Left colon (tissue), 2 donors: ENCODE results near the gene VRK2. TPM values are rescaled to one million over a fixed set of nuclear protein-coding genes. Genes with fewer than 3 reads are reported as not detected.
A peak's percentile ranks its signal among the peaks of the same experiment; 100 is the strongest.
"Not testable (repeated sequence)": the region's sequence is repeated elsewhere in the genome, so short reads cannot be mapped to it uniquely, and the experiment has no call there.

Experiments
- ATAC-seq: fragments of 200-7000 bp; cut with Tn5 transposase; one replicate; pipeline ENCODE4 v1.9.1; 2020; ENCODE audit warnings: mild to moderate bottlenecking, moderate library complexity
- DNase-seq, 2 donors: peaks; one replicate each; pipeline ENCODE4 v3.0.0-alpha.2; 2020
- intact Hi-C, 2 donors: fragments of 100-400 bp; cut with DNase I in 1 of 2; cut with micrococcal nuclease in 1 of 2; formaldehyde crosslinking; loops; one replicate each; pipeline versions ENCODE4 v1.11.2 to v1.14.0; 2022; cut with DNase I, micrococcal nuclease
- total RNA-seq, 2 donors: library from RNA; stranded (reverse); fragmentation: NEBNext Ultra II Directional; extraction: Animal tissue kit (Norgen Biotek cat#: 25700); gene quantifications; one replicate each; pipeline ENCODE4 v1.2.1, GENCODE V29; 2021
- donor health status: DM: no; HTN: no; CAD: no.
- donor health status: DM: yes; HTN: yes; CAD: no.

VRK2 gene
- total RNA-seq, 2 donors from 2014 or later = 20.9 to 25.0 TPM

GRCh38 chr2:58098254-58099095 is 51.9 kb downstream of the VRK2 start:
- DNase-seq (no peak), ATAC-seq (no peak)
- intact Hi-C loops = no loop called here

DNA sequence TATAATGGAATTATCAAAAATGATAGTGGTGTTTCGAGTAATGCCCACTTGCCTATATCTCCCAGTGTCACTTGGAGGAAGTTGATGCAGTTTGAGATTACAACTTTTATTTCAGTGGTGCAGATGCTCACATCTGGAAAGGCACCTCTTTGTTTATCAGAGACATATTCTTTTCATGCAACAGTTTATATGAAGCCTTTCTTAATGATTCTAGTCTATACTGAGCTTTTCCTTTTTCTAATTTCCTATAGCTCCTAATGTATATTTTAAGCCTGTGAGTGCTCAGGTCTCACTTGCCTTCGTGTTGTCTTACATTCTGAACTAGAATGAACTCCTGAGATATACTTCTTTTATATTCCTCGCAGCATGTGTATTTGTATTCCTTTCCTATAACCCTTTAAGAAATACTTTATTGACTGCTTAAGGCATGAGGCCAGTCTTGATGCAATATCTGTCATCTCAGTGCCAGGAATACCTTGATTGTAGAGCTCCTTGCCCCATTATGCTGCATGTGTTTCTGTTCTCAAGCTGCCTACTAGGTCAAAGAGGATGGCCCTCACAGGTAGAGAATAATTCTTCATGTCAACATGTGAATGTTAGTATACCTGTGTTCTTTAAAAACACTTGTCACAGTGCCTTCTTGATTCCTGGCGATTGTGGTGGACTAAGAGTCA is 52.6 kb downstream of the VRK2 start:
- no peak for DNase-seq
- ATAC-seq = no peak
- intact Hi-C loops = no loop called here

DNA sequence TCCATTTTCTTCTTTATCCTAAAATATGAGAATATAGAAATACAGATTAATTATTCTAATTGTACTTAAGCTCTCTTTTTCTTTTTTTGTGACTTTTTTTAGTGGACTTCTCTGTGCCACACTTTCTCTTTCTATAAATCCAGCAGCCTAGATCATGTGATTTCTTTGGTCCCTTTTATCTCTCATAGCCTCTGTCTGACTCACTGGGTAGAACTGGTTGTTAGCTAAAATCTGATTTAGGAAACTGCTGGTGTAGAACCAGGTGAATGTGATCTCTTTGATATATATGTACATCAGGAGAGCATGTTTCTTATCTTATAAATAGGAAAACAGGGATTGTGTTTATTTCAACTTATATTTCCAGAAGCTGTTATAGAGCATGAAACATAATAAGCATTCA is 54.9 kb downstream of the VRK2 start:
- intact Hi-C loops = no loop called here
- no peak for DNase-seq

DNA sequence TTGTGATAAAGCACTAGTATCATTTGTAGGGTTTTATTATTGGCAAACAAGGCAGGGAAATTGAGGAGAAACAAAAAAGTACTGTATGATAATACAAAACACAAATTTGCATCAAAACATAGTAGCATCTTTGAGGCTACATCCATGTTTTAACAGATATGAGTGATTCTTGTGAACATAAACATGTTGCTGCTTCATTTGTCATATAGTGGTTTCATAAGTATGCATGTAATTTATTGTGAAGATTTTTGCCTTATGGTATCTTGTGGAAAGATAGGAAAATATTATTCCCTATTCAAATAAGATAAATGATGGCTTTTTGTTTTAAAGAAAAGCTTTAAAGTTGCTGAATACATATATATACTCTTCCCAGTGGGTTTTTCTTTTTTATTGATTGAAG is 60.3 kb downstream of the VRK2 start:
- DNase-seq (no peak), ATAC-seq (no peak)
- intact Hi-C loops = no loop called here

More for the DNA sequence above, 54.9 kb downstream of the VRK2 start:
- no peak for ATAC-seq

DNA sequence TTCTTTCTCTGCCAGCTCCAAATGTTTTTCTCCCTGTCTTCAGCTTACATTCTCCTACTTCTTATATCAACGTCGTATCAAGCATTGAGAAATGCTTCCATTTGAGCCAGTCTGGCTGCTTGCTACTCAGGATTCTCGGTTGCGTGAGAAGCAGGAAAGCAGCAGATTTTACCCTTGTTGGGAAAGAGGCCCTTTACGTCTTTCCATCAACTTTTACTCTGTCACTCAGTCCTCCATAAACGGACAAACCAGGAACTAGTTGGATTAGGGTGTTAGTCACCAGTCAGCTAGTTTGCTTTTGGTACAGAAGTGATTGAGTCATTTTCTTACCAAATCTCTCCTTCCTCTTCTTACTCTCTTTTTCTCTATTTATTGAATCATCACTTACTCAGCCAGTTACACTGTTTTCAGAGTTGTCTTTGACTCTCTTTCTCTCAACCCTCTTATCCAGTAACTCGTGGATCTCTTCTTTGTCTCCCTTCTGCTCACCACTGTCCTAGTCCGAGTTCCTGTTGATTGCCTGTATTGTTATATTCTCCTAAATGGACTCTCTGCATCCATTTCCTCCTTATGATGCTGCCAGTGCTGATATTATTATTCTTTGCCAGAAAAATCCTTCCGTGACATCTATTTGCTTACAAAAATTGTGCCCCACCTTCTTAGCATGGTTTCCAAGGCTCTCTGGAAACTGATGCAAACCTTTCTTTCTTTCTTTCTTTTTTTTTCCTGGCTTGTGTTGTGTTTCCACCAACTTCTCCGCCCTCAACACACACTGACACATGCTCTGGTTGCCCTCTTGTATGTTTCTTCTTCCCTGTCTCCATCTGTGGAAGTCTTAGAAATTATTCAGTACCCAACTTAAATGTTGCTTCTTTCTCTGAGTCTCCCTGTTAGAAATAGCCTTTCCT is 61.5 kb downstream of the VRK2 start:
- intact Hi-C loops = no loop called here
- ATAC-seq = peak; percentile 50
- DNase-seq = no peak

GRCh38 chr2:58109481-58109880 is 62.9 kb downstream of the VRK2 start:
- DNase-seq (no peak), ATAC-seq (no peak)
- intact Hi-C loops = no loop called here

- ATAC-seq (no peak), DNase-seq (no peak)
- intact Hi-C loops = no loop called here
Measured at GRCh38 chr2:58110765-58111164, 64.2 kb downstream of the VRK2 start.

DNA sequence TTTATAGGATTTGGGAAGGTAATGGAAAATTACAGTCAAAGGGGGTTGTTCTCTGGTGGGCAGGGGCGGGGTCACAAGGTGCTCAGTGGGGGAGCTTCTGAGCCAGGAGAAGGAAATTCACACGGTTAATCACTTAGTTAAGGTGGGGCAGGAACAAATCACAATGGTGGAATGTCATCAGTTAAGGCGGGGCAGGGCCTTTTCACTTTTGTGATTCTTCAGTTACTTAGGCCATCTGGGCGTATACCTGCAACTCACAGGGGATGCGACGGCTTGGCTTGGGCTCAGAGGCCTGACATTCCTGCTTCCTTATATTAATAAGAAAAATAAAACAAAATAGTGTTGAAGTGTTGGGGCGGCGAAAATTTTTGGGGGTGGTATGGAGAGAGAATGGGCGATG is 67.0 kb downstream of the VRK2 start:
- DNase-seq, ATAC-seq, intact Hi-C loops: not testable (repeated sequence)

DNA sequence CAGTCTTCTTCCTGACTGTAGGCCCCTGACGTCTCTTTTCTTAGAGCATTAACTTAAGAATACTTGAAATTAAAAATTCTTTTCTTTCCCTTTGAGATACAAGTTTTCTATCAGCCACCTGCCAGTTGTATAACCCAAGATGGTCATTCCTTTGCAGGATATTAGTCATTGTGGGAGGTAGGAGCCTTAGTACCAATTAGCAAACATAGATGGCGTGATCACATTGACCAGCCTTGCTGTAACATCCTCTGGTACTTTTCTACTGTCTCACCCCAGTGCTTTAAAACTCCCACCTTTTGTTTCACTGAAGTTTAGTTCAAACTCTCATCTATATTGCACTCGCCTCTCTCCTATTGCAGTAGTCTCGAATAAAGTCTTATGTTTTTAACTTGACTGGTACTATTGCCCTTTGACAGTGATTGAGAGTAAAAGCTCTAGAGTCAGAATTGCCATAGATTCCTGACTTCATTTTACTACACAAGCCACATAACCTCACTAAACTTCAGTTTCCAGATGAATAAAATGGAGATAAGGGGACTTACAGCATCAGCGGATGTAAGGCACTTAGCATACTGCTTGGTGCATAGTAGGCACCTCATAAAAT is 74.1 kb downstream of the VRK2 start:
- no peak for DNase-seq
- intact Hi-C loops = no loop called here
- ATAC-seq = no peak

DNA sequence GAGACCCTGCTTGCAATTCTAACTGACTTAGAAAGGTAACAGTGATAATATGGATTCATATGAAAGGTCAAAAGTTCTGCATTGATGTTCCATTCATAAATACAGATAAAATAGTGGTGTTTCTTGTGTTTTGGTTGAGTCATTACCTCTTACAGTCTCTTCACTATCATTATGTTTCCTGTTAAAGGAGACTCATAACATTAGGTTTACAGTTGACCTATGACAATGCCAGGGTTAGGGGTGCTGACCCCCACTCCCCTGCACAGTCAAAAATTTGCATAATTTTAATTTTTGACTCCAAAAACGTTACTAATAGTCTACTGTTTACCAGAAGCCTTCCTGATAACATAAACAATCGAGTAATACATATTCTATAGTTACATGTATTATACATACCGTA is 75.4 kb downstream of the VRK2 start:
- DNase-seq = no peak
- intact Hi-C loops = no loop called here
- no peak for ATAC-seq

GRCh38 chr2:58122540-58122939 is 75.9 kb downstream of the VRK2 start:
- ATAC-seq (no peak), DNase-seq (no peak)
- intact Hi-C loops = no loop called here

DNA sequence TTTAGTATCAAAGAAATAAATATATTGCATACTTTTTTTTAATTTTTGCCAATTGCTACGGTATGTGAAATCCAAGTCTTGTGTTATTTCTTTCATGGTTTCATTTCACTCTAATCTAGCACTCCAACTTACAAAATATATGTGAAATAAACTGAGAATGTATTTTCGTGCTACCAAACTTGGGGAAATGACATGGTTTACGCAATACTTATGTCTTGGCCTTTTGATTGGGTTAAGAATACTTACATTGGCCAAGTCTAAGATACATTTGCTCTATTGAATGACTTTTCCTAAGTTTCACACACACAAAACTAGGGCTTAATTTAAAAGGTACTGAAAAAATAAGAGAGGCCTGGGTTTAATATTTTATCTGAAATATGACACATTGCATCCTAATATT is 80.5 kb downstream of the VRK2 start:
- intact Hi-C loops = no loop called here
- no peak for ATAC-seq
- DNase-seq = no peak

- ATAC-seq (no peak), DNase-seq (no peak)
- intact Hi-C loops = no loop called here
Measured at GRCh38 chr2:58130238-58130637, 83.6 kb downstream of the VRK2 start.

DNA sequence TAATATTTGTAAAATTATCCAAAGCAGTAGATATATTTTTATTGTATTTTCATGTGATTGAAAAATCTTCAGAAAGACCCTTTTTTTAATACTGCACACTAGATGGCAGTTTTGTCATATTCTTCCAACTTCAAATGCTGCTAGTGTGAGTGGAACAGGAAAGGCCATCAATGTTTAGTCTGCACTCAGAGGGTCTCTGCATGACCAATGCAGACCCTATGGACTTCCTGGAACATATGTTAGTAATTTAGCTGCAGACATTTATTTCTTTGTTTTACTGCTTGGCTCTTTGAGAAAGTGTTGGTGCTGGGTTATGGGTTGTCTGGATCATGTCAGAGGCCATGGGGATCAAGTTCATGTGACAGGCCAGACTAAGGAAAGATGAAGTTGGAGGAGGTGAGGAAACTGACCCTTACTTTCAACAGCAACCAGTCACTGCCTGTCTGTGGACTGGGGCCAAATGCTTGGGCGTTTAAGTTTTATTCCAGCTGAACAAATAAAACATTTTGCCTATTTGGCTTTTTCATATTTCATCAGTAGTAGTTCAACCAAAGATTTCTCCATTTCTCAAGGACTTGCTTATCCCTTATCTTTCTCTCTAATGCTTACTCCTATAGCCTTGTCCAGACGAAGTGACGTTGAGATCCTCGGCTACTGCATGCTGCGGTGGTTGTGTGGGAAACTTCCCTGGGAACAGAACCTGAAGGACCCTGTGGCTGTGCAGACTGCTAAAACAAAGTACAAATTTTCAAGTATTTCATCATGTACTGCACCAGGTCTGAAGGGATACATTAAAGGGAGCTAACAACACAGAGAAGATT is 84.8 kb downstream of the VRK2 start:
- intact Hi-C loops = no loop called here
- ATAC-seq (no peak), DNase-seq (no peak)

- no peak for DNase-seq
- ATAC-seq = no peak
- intact Hi-C loops = no loop called here
Measured at GRCh38 chr2:58133395-58133794, 86.8 kb downstream of the VRK2 start.

- intact Hi-C loops = no loop called here
- ATAC-seq = no peak
Measured at GRCh38 chr2:58135861-58136260, 89.3 kb downstream of the VRK2 start.

DNA sequence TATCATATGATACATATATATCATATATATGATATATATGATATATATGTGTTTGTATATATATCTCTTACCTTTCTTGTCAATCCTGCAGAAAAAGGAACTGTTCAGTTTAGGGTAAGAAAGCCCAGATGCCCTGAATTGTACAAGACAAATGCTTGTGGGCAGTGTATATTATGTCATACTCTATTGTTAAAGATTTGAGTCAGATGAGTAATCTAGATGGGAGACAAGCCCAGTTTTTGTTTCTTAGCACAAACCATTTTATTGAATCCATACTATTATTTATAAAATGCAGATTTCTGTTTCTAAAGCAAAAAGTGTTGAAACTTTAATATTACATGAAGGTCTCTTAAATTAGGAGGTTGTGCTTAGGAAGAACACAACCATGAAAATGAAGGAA is 90.6 kb downstream of the VRK2 start:
- no peak for DNase-seq
- intact Hi-C loops = no loop called here

More at GRCh38 chr2:58135861-58136260, 89.3 kb downstream of the VRK2 start:
- no peak for DNase-seq

DNA sequence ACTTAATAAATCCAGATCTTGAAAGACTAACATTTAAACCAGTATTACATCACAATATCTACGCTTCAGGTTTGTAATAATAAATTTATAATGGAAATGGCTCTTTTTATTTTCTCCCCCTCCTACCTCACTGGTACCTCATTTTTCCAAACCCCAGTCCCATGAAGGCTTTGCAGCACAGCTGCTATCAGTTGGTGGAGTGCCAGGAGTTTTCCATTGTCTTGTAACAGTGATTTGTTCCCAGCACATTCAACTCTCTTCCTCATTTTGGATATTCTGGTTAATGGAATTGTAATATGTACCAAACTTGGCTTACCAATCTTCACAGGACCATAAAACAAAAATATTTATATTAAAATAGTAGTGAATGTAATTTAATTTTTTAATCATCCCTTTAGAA is 91.2 kb downstream of the VRK2 start:
- intact Hi-C loops = no loop called here
- no peak for ATAC-seq
- no peak for DNase-seq

More for the DNA sequence above, 90.6 kb downstream of the VRK2 start:
- no peak for ATAC-seq
